ENCODE measurements around the gene NUFIP1. TPM values are rescaled to one million over a fixed set of nuclear protein-coding genes. Genes with fewer than 3 reads are reported as not detected.
"Not testable (repeated sequence)": the region's sequence is repeated elsewhere in the genome, so short reads cannot be mapped to it uniquely, and the experiment has no call there.

The NUFIP1 gene
- total and polyA plus RNA-seq, 9 donors, result 4.3 to 9.2 (median 7.3) TPM

DNA sequence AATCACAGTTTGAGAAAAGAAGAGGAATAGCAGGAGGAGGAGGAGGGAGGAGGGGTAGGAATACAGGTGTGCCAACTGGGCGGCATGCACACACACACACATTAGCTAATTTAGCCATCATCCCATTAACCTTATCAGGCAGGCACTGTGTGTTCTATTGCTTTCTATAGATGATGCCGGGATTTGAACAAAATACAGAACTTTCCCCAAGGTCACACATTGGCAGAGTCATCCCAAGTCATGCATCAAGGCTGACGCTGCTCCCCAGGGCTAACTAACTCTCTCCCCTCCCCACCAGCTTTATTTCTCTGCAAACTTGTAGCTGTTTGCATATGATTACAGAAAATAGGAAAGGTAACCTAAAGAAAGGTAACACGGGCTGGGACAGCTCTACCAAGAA lies 83.0 kb downstream of the NUFIP1 start:
- no CpG with 5 or more reads among the region's 4 CpGs for WGBS (ENCODE audit: insufficient coverage)
- peak overlapping the region; percentile 97 for H3K27ac ChIP-seq (ENCODE audit: low read length)

DNA sequence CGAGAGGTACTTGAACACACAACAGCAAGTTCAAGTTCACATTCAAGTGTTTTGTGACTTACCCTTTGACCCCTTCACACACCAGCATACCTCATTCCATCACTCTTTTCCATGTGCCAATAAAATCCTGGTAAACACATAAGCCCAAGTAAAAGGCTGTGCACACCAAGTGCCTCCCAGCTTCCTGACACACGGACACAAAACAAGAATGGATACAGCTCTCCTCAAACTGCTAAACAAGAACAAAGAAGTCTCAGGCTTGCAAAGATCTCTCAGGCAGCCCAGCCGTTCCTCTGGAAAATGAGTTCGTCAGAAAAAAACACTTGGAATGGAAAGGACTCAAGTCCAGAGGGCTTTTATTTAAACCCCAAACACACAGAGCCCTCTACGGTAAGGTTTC lies 83.7 kb downstream of the NUFIP1 start:
- peaks cover 65% of the 10 kb centered on the region for H3K4me1 ChIP-seq (ENCODE audit: control insufficient read depth, insufficient read depth, low read length)
- peak overlapping the region; percentile 97 for H3K27ac ChIP-seq (ENCODE audit: low read length)
- H3K36me3 ChIP-seq (ENCODE audit: control insufficient read depth, insufficient read depth, low read length), result no peaks in the 10 kb centered on the region
- H3K27me3 ChIP-seq (ENCODE audit: control insufficient read depth, insufficient read depth, low read length), result no peaks in the 10 kb centered on the region
- 31% methylated on average over 2 of the region's 5 CpGs for WGBS (ENCODE audit: insufficient coverage)
- H3K9me3 ChIP-seq (replicated peaks; ENCODE audit: control insufficient read depth, low read depth, low read length), result no peaks in the 10 kb centered on the region
- H3K4me3 ChIP-seq (ENCODE audit: low read length), result no peak overlapping the region
- peak; percentile 63 for DNase-seq

More for the DNA sequence above, 83.0 kb downstream of the NUFIP1 start:
- Histone ChIP-seq H3K27me3 (ENCODE audit: control insufficient read depth, insufficient read depth, low read length) (no peaks in the 10 kb centered on the region), H3K4me1 (ENCODE audit: control insufficient read depth, insufficient read depth, low read length) (peaks cover 65% of the 10 kb centered on the region), H3K4me3 (ENCODE audit: low read length) (no peak overlapping the region), H3K9me3 (replicated peaks; ENCODE audit: control insufficient read depth, low read depth, low read length) (peaks cover 3% of the 10 kb centered on the region), H3K36me3 (ENCODE audit: control insufficient read depth, insufficient read depth, low read length) (no peaks in the 10 kb centered on the region)
- DNase-seq, result no peak

DNA sequence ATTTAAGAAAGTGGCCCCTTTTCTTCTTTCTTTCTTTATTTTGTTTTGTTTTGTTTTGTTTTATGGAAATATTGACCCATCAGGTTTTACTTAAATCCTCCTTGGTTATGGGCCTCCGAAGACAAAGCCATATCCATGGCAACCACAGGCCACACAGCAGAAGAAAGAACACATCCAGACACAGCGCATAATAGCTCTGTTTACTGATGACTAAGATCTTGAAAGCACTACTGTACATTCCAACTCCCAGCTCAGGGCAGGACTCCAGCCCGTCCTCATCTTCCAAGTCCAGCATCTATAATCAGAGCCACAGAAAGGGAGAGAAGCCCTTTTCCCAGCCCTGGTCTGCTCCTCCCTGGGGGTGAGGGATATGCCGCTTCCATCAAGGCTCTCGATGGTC lies 84.3 kb downstream of the NUFIP1 start:
- DNase-seq, result peak; percentile 99
- Histone ChIP-seq H3K4me1 (ENCODE audit: control insufficient read depth, insufficient read depth, low read length) (peaks cover 65% of the 10 kb centered on the region), H3K9me3 (replicated peaks; ENCODE audit: control insufficient read depth, low read depth, low read length) (no peaks in the 10 kb centered on the region), H3K27ac (ENCODE audit: low read length) (peak overlapping the region; percentile 97), H3K27me3 (ENCODE audit: control insufficient read depth, insufficient read depth, low read length) (no peaks in the 10 kb centered on the region), H3K4me3 (ENCODE audit: low read length) (no peak overlapping the region), H3K36me3 (ENCODE audit: control insufficient read depth, insufficient read depth, low read length) (no peaks in the 10 kb centered on the region)
- WGBS (ENCODE audit: insufficient coverage), result 20% methylated on average over 2 of the region's 5 CpGs

DNA sequence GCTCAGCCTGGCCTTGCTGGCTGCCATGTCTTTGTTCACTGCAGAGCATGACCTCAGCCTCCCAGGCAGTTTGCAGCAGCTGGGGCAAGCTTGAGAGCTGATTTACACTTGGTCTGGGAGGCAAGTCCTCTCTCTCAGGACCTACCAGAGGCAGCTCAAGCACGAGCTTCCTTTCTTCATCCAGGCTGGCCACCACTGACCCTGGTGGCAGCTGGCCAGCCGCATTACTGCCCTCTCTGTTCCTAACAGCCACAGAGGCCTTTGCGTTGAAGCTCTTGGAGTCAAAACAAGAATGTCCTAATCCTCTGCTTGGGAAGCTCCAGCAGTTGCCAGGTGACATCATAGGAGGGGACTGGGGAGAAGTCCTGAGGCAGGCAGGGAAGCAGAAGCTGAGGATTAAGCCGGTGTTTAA lies 85.7 kb downstream of the NUFIP1 start:
- peak overlapping the region; percentile 97 for H3K27ac ChIP-seq (ENCODE audit: low read length)
- peak; percentile 99 for DNase-seq
- H3K27me3 ChIP-seq (ENCODE audit: control insufficient read depth, insufficient read depth, low read length), result no peaks in the 10 kb centered on the region
- WGBS (ENCODE audit: insufficient coverage), result 0% methylated on average over 1 of the region's 4 CpGs
- H3K4me1 ChIP-seq (ENCODE audit: control insufficient read depth, insufficient read depth, low read length), result peaks cover 59% of the 10 kb centered on the region
- no peaks in the 10 kb centered on the region for H3K36me3 ChIP-seq (ENCODE audit: control insufficient read depth, insufficient read depth, low read length)
- H3K4me3 ChIP-seq (ENCODE audit: low read length), result no peak overlapping the region
- no peaks in the 10 kb centered on the region for H3K9me3 ChIP-seq (replicated peaks; ENCODE audit: control insufficient read depth, low read depth, low read length)

DNA sequence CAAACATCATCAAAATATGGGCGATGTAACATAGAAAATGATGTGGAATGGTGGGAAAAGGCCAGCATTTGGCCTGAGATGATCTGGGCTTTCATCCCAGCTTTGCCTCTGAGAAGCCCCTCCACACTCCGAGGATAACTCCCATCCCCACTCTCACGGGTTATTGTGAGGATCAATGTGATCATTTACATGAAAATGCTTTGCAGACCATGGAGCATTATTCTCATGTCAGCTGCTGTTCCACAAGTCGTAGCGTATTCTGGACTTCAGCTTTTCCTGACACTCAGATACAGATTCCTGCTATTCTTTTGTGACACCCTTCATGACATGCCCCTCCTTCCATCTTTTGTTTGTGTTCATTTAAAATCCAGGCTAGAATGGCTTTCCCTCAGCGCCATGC lies 86.5 kb downstream of the NUFIP1 start:
- Histone ChIP-seq H3K27ac (ENCODE audit: low read length) (peak overlapping the region; percentile 97), H3K9me3 (replicated peaks; ENCODE audit: control insufficient read depth, low read depth, low read length) (no peaks in the 10 kb centered on the region), H3K4me1 (ENCODE audit: control insufficient read depth, insufficient read depth, low read length) (peaks cover 56% of the 10 kb centered on the region), H3K27me3 (ENCODE audit: control insufficient read depth, insufficient read depth, low read length) (no peaks in the 10 kb centered on the region), H3K4me3 (ENCODE audit: low read length) (no peak overlapping the region), H3K36me3 (ENCODE audit: control insufficient read depth, insufficient read depth, low read length) (no peaks in the 10 kb centered on the region)
- peak; percentile 60 for DNase-seq
- WGBS (ENCODE audit: insufficient coverage), result 66% methylated on average over 5 of the region's 6 CpGs

DNA sequence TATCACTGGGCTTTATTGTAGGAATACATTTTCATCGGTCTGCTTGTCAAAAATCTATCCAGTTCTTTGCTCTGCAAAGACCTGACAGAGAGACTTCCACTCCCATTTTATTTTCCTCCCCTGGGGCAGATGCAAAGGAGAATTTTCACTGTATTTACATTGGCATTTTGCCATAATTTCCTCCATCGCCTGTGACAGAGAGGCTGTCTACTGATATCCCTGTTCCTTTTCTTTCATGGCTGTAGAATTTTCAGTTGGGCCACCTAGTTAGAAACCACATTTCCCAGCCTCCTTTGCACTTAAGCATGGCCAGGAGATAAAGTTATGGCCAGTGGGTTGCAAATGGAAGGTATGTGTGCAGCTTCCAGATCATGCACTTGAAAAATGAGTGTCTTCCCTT lies 89.3 kb downstream of the NUFIP1 start:
- no peak for DNase-seq
- no peak overlapping the region for H3K4me3 ChIP-seq (ENCODE audit: low read length)
- H3K9me3 ChIP-seq (replicated peaks; ENCODE audit: control insufficient read depth, low read depth, low read length), result no peaks in the 10 kb centered on the region
- H3K27ac ChIP-seq (ENCODE audit: low read length), result no peak overlapping the region
- H3K36me3 ChIP-seq (ENCODE audit: control insufficient read depth, insufficient read depth, low read length), result no peaks in the 10 kb centered on the region
- peaks cover 38% of the 10 kb centered on the region for H3K4me1 ChIP-seq (ENCODE audit: control insufficient read depth, insufficient read depth, low read length)
- no peaks in the 10 kb centered on the region for H3K27me3 ChIP-seq (ENCODE audit: control insufficient read depth, insufficient read depth, low read length)
- 75% methylated on average over 1 of the region's 2 CpGs for WGBS (ENCODE audit: insufficient coverage)

DNA sequence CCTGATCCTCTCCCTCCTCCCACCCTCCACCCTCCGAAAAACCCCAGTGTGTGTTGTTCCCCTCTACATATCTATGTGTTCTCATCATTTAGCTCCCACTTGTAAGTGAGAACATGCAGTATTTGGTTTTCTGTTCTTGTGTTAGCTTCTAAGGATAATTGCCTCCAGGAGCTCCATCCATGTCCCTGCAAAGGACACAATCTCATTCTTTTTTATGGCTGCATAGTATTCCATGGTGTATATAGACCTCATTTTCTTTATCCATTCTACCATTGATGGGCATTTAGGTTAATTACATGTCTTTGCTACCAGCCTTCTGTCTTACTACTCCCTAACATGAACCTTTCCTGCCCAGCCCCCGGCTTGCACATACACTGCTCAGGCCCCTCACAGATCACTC lies 91.0 kb downstream of the NUFIP1 start:
- H3K4me3 ChIP-seq (ENCODE audit: low read length); H3K9me3 ChIP-seq (replicated peaks; ENCODE audit: control insufficient read depth, low read depth, low read length); H3K27ac ChIP-seq (ENCODE audit: low read length); DNase-seq; H3K36me3 ChIP-seq (ENCODE audit: control insufficient read depth, insufficient read depth, low read length); H3K27me3 ChIP-seq (ENCODE audit: control insufficient read depth, insufficient read depth, low read length): not testable (repeated sequence)
- 100% methylated on average over 1 of the region's 2 CpGs for WGBS (ENCODE audit: insufficient coverage)
- H3K4me1 ChIP-seq (ENCODE audit: control insufficient read depth, insufficient read depth, low read length), result peaks cover 31% of the 10 kb centered on the region

DNA sequence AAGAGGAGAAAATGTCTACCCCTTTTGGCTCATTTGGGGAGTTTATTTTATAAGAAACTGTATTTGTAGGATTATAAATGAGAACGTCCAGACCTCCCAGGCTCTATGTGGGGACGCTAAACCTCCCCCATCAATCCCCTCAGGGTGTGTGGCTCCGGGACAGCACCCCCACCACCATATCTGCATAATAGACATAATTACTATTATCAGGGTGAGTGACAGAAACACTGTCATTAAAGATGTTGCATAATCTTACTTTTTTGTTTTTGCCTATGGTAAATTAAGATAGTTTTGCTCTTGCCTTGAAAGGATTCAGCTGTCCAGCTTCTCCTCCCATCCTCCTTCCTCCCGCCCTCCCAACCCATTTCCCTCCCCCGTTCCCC lies 93.3 kb downstream of the NUFIP1 start:
- Histone ChIP-seq H3K4me1 (ENCODE audit: control insufficient read depth, insufficient read depth, low read length) (peaks cover 16% of the 10 kb centered on the region), H3K9me3 (replicated peaks; ENCODE audit: control insufficient read depth, low read depth, low read length) (no peaks in the 10 kb centered on the region), H3K4me3 (ENCODE audit: low read length) (no peak overlapping the region), H3K27me3 (ENCODE audit: control insufficient read depth, insufficient read depth, low read length) (no peaks in the 10 kb centered on the region), H3K27ac (ENCODE audit: low read length) (no peak overlapping the region), H3K36me3 (ENCODE audit: control insufficient read depth, insufficient read depth, low read length) (no peaks in the 10 kb centered on the region)
- WGBS (ENCODE audit: insufficient coverage), result 71% methylated on average over 1 of the region's 5 CpGs
- DNase-seq, result no peak

DNA sequence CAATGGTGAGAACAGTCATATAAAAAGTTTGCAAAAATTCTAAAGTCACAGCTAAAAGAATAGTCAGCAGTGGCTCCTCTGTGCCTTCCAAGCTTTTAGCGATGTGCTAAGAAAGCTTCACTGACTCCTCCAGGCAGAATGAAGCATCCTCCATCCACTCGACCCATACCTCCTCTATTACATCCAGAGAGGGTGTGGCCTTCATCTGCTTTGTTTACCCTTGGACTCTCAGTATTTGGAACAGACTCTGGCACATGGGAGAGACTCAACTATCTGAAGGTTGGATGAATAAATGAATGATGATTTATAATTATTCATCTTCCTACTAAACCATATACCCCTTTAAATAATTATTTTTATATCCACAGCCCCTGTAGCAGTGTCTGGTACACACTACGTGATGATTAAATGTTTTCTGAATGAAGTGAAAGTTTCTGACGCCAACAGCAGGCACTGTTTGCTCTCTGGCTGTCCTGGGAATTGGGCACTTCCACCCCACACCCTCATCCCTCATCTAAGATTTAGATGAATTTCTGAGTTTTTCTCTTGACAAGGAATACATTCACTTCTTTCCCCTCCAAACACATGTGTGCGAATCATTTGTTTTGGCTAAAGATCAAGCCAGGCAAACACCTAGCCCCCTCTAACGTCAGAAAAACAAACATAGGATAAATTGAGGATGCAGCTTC lies 93.9 kb downstream of the NUFIP1 start:
- DNase-seq, result no peak
- Histone ChIP-seq H3K9me3 (replicated peaks; ENCODE audit: control insufficient read depth, low read depth, low read length) (no peaks in the 10 kb centered on the region), H3K36me3 (ENCODE audit: control insufficient read depth, insufficient read depth, low read length) (no peaks in the 10 kb centered on the region), H3K27ac (ENCODE audit: low read length) (no peak overlapping the region), H3K27me3 (ENCODE audit: control insufficient read depth, insufficient read depth, low read length) (no peaks in the 10 kb centered on the region), H3K4me1 (ENCODE audit: control insufficient read depth, insufficient read depth, low read length) (peaks cover 16% of the 10 kb centered on the region), H3K4me3 (ENCODE audit: low read length) (no peak overlapping the region)
- 100% methylated on average over 1 of the region's 6 CpGs for WGBS (ENCODE audit: insufficient coverage)

DNA sequence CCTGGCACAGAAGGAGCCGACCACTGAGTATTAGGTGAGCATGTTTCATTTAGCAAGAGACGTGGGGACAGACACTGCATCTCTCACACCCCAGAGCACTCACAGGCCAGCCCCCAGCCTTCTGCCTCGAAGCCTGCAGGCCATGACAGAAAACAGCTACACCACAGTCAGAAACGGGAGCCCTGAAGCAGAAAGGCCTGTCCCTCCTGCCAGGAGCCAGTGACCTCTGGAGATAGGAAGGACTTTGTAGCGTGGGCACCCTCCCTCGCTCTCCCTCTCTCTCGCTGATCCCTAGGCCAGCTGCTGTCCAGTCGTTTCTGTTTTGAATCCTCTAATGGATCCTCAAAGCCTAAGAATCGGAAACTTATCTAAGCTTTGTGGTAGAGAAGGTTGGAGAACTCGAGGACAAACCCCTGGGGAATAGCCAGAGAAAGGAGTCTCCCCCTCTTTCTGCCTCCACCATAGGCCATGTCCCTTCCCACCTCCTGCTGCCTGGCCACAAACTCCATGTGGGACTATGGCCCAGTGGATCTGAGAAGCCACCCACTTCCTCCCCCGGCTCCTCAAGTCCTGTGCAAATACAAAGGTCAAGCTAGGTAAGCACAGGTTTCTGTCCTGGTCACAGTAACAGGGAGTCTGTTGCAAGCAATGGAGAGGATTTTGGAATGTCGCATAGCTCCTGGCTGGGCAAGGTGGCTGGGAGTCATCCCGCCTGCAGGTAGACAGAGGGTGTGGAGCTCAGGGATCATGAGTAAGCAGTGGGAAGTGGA lies 95.1 kb downstream of the NUFIP1 start:
- H3K4me1 ChIP-seq (ENCODE audit: control insufficient read depth, insufficient read depth, low read length), result peaks cover 16% of the 10 kb centered on the region
- H3K9me3 ChIP-seq (replicated peaks; ENCODE audit: control insufficient read depth, low read depth, low read length), result no peaks in the 10 kb centered on the region
- no peak for DNase-seq
- H3K36me3 ChIP-seq (ENCODE audit: control insufficient read depth, insufficient read depth, low read length), result no peaks in the 10 kb centered on the region
- H3K27ac ChIP-seq (ENCODE audit: low read length), result no peak overlapping the region
- no peak overlapping the region for H3K4me3 ChIP-seq (ENCODE audit: low read length)
- no peaks in the 10 kb centered on the region for H3K27me3 ChIP-seq (ENCODE audit: control insufficient read depth, insufficient read depth, low read length)
- WGBS (ENCODE audit: insufficient coverage), result 80% methylated on average over 6 of the region's 13 CpGs
